ENCODE results near the gene GCGR. TPM values are rescaled to one million over a fixed set of nuclear protein-coding genes. Genes with fewer than 3 reads are reported as not detected.

GCGR gene
- total RNA-seq, 1 donor from 2014 or later = not detected

GRCh38 chr17:81844887-81845286 is 40.9 kb downstream of the GCGR start:
- no peak overlapping the region for H3K4me3 ChIP-seq (ENCODE audit: low read depth, low read length)
- TF ChIP-seq CTCF (conservative IDR thresholded peaks at IDR 0.05; ENCODE audit: low read depth, low read length) = no peak
- DNase-seq (ENCODE audit: low read depth) = no peak

GRCh38 chr17:81845361-81845760 is 41.4 kb downstream of the GCGR start:
- no peak for TF ChIP-seq CTCF (conservative IDR thresholded peaks at IDR 0.05; ENCODE audit: low read depth, low read length)
- DNase-seq (ENCODE audit: low read depth) = no peak
- H3K4me3 ChIP-seq (ENCODE audit: low read depth, low read length) = no peak overlapping the region

- no peak for TF ChIP-seq CTCF (conservative IDR thresholded peaks at IDR 0.05; ENCODE audit: low read depth, low read length)
- H3K4me3 ChIP-seq (ENCODE audit: low read depth, low read length) = no peak overlapping the region
- no peak for DNase-seq (ENCODE audit: low read depth)
Observed at GRCh38 chr17:81845881-81846742, 42.2 kb downstream of the GCGR start.

GRCh38 chr17:81846743-81847689 is 43.1 kb downstream of the GCGR start:
- no peak for TF ChIP-seq CTCF (conservative IDR thresholded peaks at IDR 0.05; ENCODE audit: low read depth, low read length)
- no peak for DNase-seq (ENCODE audit: low read depth)
- H3K4me3 ChIP-seq (ENCODE audit: low read depth, low read length) = no peak overlapping the region

- TF ChIP-seq CTCF (conservative IDR thresholded peaks at IDR 0.05; ENCODE audit: low read depth, low read length) = no peak
- H3K4me3 ChIP-seq (ENCODE audit: low read depth, low read length) = no peak overlapping the region
- no peak for DNase-seq (ENCODE audit: low read depth)
Observed at GRCh38 chr17:81849457-81849856, 45.5 kb downstream of the GCGR start.

GRCh38 chr17:81851423-81851822 is 47.5 kb downstream of the GCGR start:
- no peak for TF ChIP-seq CTCF (conservative IDR thresholded peaks at IDR 0.05; ENCODE audit: low read depth, low read length)
- H3K4me3 ChIP-seq (ENCODE audit: low read depth, low read length) = no peak overlapping the region
- DNase-seq (ENCODE audit: low read depth) = no peak

Data from epithelial cell of proximal tubule (primary cell).